ENCODE data around the gene NTRK3.
"Not testable (repeated sequence)": the region's sequence is repeated elsewhere in the genome, so short reads cannot be mapped to it uniquely, and the experiment has no call there.

The NTRK3 gene

DNA sequence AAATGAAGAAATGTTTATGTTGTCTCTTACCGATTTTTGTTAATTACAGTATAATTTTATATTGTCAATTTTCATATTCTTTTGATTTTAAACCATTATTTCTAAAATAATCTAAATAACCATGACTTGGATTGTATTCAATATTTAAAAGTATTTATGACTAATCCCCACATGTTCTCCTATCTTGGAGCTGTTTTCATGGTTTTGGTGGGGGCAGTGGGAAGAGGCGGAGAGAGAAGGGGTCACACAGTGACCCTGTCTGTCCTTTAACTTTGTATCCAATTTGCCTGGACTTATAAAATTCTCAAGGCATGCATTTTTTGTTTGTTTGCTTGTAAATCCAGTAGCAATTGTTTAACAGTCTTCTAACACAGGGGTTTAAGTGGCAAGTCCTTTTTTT, 407.4 kb downstream of the NTRK3 start:
- H3K4me3 ChIP-seq (ENCODE audit: low read length) = no peak overlapping the region
- no peak for DNase-seq (ENCODE audit: low read depth)
- TF ChIP-seq, protein P1, sequence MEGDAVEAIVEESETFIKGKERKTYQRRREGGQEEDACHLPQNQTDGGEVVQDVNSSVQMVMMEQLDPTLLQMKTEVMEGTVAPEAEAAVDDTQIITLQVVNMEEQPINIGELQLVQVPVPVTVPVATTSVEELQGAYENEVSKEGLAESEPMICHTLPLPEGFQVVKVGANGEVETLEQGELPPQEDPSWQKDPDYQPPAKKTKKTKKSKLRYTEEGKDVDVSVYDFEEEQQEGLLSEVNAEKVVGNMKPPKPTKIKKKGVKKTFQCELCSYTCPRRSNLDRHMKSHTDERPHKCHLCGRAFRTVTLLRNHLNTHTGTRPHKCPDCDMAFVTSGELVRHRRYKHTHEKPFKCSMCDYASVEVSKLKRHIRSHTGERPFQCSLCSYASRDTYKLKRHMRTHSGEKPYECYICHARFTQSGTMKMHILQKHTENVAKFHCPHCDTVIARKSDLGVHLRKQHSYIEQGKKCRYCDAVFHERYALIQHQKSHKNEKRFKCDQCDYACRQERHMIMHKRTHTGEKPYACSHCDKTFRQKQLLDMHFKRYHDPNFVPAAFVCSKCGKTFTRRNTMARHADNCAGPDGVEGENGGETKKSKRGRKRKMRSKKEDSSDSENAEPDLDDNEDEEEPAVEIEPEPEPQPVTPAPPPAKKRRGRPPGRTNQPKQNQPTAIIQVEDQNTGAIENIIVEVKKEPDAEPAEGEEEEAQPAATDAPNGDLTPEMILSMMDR (IDR thresholded peaks at IDR 0.05; ENCODE audit: insufficient read depth, low read depth, low read length, missing control alignments) = no peak

DNA sequence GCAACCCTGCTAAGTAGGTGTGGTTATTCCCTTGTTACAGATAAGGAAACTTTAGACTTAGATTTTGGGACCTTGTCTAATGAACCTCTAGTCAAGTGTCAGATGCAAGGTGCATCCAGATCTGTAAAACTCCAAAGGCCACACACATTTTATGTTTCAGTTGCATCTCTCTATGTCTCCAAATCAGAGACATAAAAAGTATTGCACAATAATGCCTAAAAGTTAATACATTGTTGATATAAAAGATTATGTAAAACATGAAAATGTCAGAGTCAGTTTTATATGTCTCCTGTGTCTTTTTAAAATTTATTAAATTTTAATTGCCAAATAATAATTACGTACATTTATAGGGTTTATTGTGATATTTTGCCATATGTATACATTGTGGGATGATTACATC, 408.5 kb downstream of the NTRK3 start:
- H3K4me3 ChIP-seq (ENCODE audit: low read length) = no peak overlapping the region
- TF ChIP-seq, protein P1 (IDR thresholded peaks at IDR 0.05; ENCODE audit: insufficient read depth, low read depth, low read length, missing control alignments) = no peak
- DNase-seq (ENCODE audit: low read depth) = no peak

GRCh38 chr15:87846746-87847145, 409.8 kb downstream of the NTRK3 start:
- no peak overlapping the region for H3K4me3 ChIP-seq (ENCODE audit: low read length)
- TF ChIP-seq, protein P1 (IDR thresholded peaks at IDR 0.05; ENCODE audit: insufficient read depth, low read depth, low read length, missing control alignments) = no peak
- DNase-seq (ENCODE audit: low read depth) = no peak

- H3K4me3 ChIP-seq (ENCODE audit: low read length) = no peak overlapping the region
- no peak for DNase-seq (ENCODE audit: low read depth)
- TF ChIP-seq, protein P1 (IDR thresholded peaks at IDR 0.05; ENCODE audit: insufficient read depth, low read depth, low read length, missing control alignments) = no peak
Observed at GRCh38 chr15:87843312-87843711, 413.2 kb downstream of the NTRK3 start.

- H3K4me3 ChIP-seq (ENCODE audit: low read length) = no peak overlapping the region
- DNase-seq (ENCODE audit: low read depth) = no peak
- TF ChIP-seq, protein P1 (IDR thresholded peaks at IDR 0.05; ENCODE audit: insufficient read depth, low read depth, low read length, missing control alignments) = no peak
Observed at GRCh38 chr15:87841426-87841998, 415.0 kb downstream of the NTRK3 start.

DNA sequence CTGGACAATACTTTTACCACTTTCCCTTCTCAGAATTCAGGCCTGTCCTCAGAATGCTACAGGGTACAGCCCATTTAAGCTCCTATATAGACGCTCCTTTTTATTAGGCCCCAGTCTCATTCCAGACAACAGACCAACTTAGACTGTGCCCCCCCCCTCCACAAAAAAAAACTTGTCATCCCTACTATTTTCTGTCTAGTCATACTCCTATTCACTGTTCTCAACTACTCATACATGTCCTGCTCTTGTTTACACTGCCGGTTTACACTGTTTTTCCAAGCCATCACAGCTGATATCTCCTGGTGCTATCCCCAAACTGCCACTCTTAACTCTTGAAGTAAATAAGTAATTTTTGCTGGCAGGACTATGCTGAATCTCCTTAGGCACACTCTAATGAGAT, 420.7 kb downstream of the NTRK3 start:
- DNase-seq (ENCODE audit: low read depth); H3K4me3 ChIP-seq (ENCODE audit: low read length): not testable (repeated sequence)

DNA sequence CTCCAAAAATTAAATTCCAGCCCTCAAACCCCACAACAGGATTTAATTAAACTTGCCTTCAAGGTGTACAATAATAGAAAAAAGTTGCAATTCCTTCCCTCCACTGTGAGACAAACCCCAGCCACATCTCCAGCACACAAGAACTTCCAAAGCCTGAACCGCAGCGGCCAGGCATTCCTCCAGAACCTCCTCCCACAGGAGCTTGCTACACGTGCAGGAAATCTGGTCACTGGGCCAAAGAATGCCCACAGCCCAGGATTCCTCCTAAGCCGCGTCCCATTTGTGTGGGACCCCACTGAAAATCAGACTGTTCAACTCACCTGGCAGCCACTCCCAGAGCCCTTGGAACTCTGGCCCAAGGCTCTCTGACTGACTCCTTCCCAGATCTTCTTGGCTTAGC, 423.2 kb downstream of the NTRK3 start:
- not testable (repeated sequence) for DNase-seq (ENCODE audit: low read depth); H3K4me3 ChIP-seq (ENCODE audit: low read length)

DNA sequence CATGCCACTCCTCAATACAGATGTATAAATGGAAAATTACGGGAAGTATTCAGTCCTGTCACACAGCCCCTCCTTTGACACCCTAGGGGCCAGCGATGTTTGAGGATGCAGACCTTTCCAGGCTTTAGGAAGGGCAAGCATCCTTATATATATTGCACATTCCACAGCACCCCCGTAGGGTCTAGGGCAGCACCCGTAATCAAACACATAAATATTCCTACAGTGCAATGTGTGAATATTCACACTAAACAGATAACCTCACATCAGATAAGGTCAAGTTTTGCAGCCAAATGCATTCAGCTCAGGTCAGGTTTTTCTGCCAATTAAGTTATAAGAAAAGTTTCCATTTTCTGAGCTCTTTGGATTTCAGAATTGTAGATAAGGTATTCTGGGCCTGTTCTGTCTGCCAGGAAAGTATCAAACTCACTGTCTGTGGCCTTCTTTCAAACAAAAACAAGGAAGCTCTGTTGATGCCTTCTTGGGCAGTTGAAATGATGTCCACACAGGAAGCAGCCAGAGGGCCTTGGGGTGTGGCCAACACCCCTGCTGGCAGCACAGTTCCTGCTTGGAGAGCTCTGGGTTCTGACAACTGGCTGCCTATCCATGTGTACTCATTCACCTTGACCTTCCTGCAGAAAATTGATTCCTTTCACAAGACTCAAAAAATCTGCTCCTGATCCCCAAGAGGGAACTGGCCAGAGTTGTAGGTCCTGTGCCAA, 427.0 kb downstream of the NTRK3 start:
- TF ChIP-seq, protein P1 (IDR thresholded peaks at IDR 0.05; ENCODE audit: insufficient read depth, low read depth, low read length, missing control alignments) = no peak
- no peak for DNase-seq (ENCODE audit: low read depth)
- no peak overlapping the region for H3K4me3 ChIP-seq (ENCODE audit: low read length)
